Testis (tissue), 2 donors: Measurements from ENCODE around the gene SMIM5.

Source experiments
- CTCF ChIP-seq, 3 experiments: fragments of 450-650 bp in 2 of 3; fragments of 200-600 bp in 1 of 3; sonication (generic) in 1 of 3; IDR thresholded peaks; one replicate each; pipeline ENCODE4 v1.5.1; 2016 to 2019; ENCODE audit warnings: antibody characterized with exemption in 3 of 3, mild to moderate bottlenecking in 2 of 3, moderate library complexity in 1 of 3
- POLR2A ChIP-seq: fragments of 450-650 bp; IDR thresholded peaks from one replicate; pipeline ENCODE4 v1.6.1; 2017; ENCODE audit warnings: antibody characterized with exemption, mild to moderate bottlenecking, moderate library complexity

GRCh38 chr17:75643643-75644017, 10.4 kb downstream of the SMIM5 start:
- no peak for TF ChIP-seq CTCF (IDR thresholded peaks at IDR 0.05)
- TF ChIP-seq POLR2A: no peak
